Caco-2 (cell line): ENCODE data around the gene CAPN15. TPM values are rescaled to one million over a fixed set of nuclear protein-coding genes. Genes with fewer than 3 reads are reported as not detected.

ENCODE experiments used
- BruUV-seq: library from RNA; stranded (reverse); fragments of 400-500 nt; replicated peaks from 2 replicates; lab custom pipeline; 2021; lab: Mats Ljungman, UMichigan
- CTCF ChIA-PET: fragments of 300-600 bp; sonication (Branson Sonifier 250); formaldehyde crosslinking; loops from one replicate; lab custom pipeline; 2022; ENCODE audit warnings: antibody characterized with exemption; lab: Charles Lee
- POLR2A ChIA-PET: fragments of 300-600 bp; sonication (Branson Sonifier 250); formaldehyde crosslinking; loops from one replicate; lab custom pipeline; 2022; ENCODE audit warnings: antibody characterized with exemption; lab: Charles Lee
- DNase-seq, 2 experiments: peaks; one replicate each; pipeline versions ENCODE4 v3.0.0 to v3.0.0-alpha.2; 2020 to 2022
- H3K27me3 ChIP-seq: replicated peaks from 2 replicates; pipeline ENCODE4 v1.6.0; 2011; ENCODE audit warnings: low read length; ENCODE audit not compliant: control insufficient read depth, insufficient read depth
- H3K36me3 ChIP-seq: 2 replicates; pipeline ENCODE4 v1.5.1; 2011; ENCODE audit warnings: low read length; ENCODE audit not compliant: control insufficient read depth, insufficient read depth
- H3K4me1 ChIP-seq: fragments of 250-450 bp; sonication (Bioruptor Pico); 2 replicates; pipeline ENCODE4 v1.5.1; 2020; ENCODE audit warnings: mild to moderate bottlenecking
- H3K4me3 ChIP-seq: 2 replicates; pipeline ENCODE4 v1.5.1; 2011; ENCODE audit warnings: low read depth, mild to moderate bottlenecking, control low read depth, low read length
- H3K9me3 ChIP-seq: fragments of 250-450 bp; sonication (Bioruptor Pico); 2 replicates; pipeline ENCODE4 v1.5.1; 2020; ENCODE audit warnings: mild to moderate bottlenecking, moderate library complexity
- H3K27ac Mint-ChIP-seq: one replicate; pipeline ENCODE4 v1.8.0; 2022; ENCODE audit warnings: mixed read lengths; ENCODE audit not compliant: unreplicated experiment
- H3K27me3 Mint-ChIP-seq: one replicate; pipeline ENCODE4 v1.8.0; 2022; ENCODE audit warnings: mixed read lengths; ENCODE audit not compliant: insufficient read depth, unreplicated experiment
- H3K36me3 Mint-ChIP-seq: one replicate; pipeline ENCODE4 v1.8.0; 2022; ENCODE audit warnings: mild to moderate bottlenecking, mixed read lengths; ENCODE audit not compliant: insufficient read depth, unreplicated experiment
- H3K4me1 Mint-ChIP-seq: one replicate; pipeline ENCODE4 v1.8.0; 2022; ENCODE audit warnings: low read depth, mixed read lengths; ENCODE audit not compliant: unreplicated experiment
- H3K4me3 Mint-ChIP-seq: one replicate; pipeline ENCODE4 v1.8.0; 2022; ENCODE audit warnings: mild to moderate bottlenecking, moderate library complexity, mixed read lengths; ENCODE audit not compliant: unreplicated experiment
- H3K9me3 Mint-ChIP-seq: one replicate; pipeline ENCODE4 v1.8.0; 2022; ENCODE audit warnings: mixed read lengths; ENCODE audit not compliant: unreplicated experiment
- CTCF ChIP-seq, 2 experiments: fragments of 200-600 bp in 1 of 2; IDR thresholded peaks; 1 replicate in 1 of 2; 2 replicates in 1 of 2; pipeline versions ENCODE4 v1.5.1 to v1.8.0; 2011 to 2022; ENCODE audit warnings: antibody characterized with exemption in 1 of 2, control low read depth in 1 of 2, inconsistent platforms in 1 of 2, low read depth in 1 of 2, low read length in 1 of 2, mild to moderate bottlenecking in 1 of 2, moderate library complexity in 1 of 2; ENCODE audit not compliant: insufficient read depth in 1 of 2, severe bottlenecking in 1 of 2, unreplicated experiment in 1 of 2
- intact Hi-C: fragments of 100-400 bp; cut with micrococcal nuclease; formaldehyde crosslinking; loops from one replicate; pipeline ENCODE4 v1.10.0; 2022; ENCODE audit not compliant: unreplicated experiment
- total RNA-seq: library from RNA; stranded (reverse); gene quantifications from 2 replicates; pipeline ENCODE4 v1.2.3, GENCODE V29; 2022

CAPN15 gene
- total RNA-seq, 1 experiment from 2014 or later, result 85.3 TPM

DNA sequence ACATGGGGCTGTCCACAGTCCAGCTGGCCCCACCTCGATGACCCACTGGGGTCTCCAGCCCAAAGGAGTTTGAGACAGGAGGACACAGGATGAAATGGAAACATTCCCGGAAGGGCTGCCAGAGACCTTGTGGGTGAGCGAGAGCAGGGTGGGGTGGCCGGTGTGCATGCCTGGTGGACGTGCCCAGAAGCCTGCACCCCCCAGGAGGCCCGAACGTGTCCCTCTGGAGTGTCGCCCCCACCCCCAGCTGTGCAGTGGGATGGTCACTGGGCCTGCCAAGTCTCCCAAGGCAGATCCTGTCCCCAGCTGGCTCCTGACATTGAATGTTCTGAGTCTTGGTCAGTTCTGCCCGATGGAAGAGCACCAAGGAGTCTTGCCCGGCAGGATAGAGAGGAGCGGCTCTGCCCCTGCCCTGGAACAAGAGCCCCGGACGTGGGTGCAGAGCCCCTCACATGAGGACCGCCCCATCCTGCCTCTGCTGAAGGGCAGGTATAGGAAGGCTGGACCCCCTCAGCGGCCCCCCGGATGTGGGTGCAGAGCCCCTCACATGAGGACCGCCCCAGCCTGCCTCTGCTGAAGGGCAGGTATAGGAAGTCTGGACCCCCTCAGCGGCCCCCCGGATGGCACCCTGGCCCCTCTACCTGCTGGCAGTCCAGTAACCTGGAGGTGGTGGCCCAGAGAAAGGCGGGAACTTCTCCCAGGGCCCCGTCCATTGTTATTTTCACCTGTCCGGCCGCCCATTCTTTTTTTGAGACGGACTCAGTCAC is 3.1 kb upstream of the CAPN15 start:
- POLR2A ChIA-PET, result no interaction called here

DNA sequence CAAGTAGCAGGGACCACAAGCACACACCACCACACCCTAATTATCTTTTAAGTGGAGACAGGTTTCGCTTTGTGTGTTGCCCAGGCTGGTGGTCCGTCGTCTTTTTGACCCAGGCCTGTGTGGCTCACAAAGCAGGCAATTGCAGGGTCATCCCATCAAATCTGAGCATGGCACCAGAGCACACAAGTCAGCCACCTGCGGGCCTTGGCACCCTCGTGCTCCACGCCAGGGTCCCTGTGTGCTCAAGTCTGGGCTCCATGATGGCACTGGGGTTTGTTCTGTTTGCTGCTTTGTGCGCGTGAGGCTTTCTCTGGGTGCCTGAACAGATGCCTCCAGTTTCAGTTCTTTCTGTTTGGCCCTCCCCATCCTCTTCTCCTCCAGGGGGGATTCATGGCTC is 2.4 kb upstream of the CAPN15 start:
- no TSS peak for BruUV-seq
- POLR2A ChIA-PET, result no interaction called here

More for the DNA sequence above, 3.1 kb upstream of the CAPN15 start:
- CTCF ChIA-PET, result no interaction called here
- no peak for TF ChIP-seq CTCF (IDR thresholded peaks at IDR 0.05; ENCODE audit: insufficient read depth in 1 of 2, low read depth in 1 of 2, low read length in 1 of 2, severe bottlenecking in 1 of 2, unreplicated experiment in 1 of 2)
- Histone ChIP-seq H3K9me3 (no peaks in the 10 kb centered on the region), H3K4me3 (no peak overlapping the region), H3K4me1 (peaks cover 9% of the 10 kb centered on the region), H3K36me3 (0 out of 2 replicates have a peak, but pooled peaks cover 1% of the 10 kb centered on the region), H3K27me3 (no peaks in the 10 kb centered on the region)
- Mint-ChIP-seq H3K4me3 (no peak overlapping the region), H3K9me3 (no peaks in the 10 kb centered on the region), H3K36me3 (peaks cover 36% of the 10 kb centered on the region), H3K4me1 (no peaks in the 10 kb centered on the region), H3K27me3 (no peaks in the 10 kb centered on the region), H3K27ac (no peak overlapping the region)
- intact Hi-C loops, result loop anchor here (5.0 kb wide), 1 partner anchor 63 kb away; no protein-coding TSS in a partner anchor
- no peak for DNase-seq
- no TSS peak for BruUV-seq

More for the DNA sequence above, 2.4 kb upstream of the CAPN15 start:
- no peaks in the 10 kb centered on the region for H3K27me3 ChIP-seq
- no peaks in the 10 kb centered on the region for H3K9me3 ChIP-seq
- no peak for TF ChIP-seq CTCF (IDR thresholded peaks at IDR 0.05; ENCODE audit: insufficient read depth in 1 of 2, low read depth in 1 of 2, low read length in 1 of 2, severe bottlenecking in 1 of 2, unreplicated experiment in 1 of 2)
- H3K4me1 ChIP-seq, result peaks cover 9% of the 10 kb centered on the region
- 0 out of 2 replicates have a peak, but pooled peaks cover 1% of the 10 kb centered on the region for H3K36me3 ChIP-seq
- Mint-ChIP-seq H3K36me3 (peaks cover 36% of the 10 kb centered on the region), H3K27ac (no peak overlapping the region), H3K4me1 (no peaks in the 10 kb centered on the region), H3K27me3 (no peaks in the 10 kb centered on the region), H3K9me3 (no peaks in the 10 kb centered on the region), H3K4me3 (peak overlapping the region; percentile 72)
- intact Hi-C loops, result loop anchor here (5.0 kb wide), 1 partner anchor 62 kb away; no protein-coding TSS in a partner anchor
- no peak for DNase-seq
- no peak overlapping the region for H3K4me3 ChIP-seq
- CTCF ChIA-PET, result no interaction called here
